ENCODE data around the gene AP1B1.

GRCh38 chr22:29369460-29369859 lies 18.9 kb downstream of the AP1B1 start:
- no peak for TF ChIP-seq CTCF (IDR thresholded peaks at IDR 0.05)
- no peak for TF ChIP-seq EP300 (IDR thresholded peaks at IDR 0.05)
- no peak for TF ChIP-seq POLR2A (IDR thresholded peaks at IDR 0.05)
- TF ChIP-seq POLR2AphosphoS5 (IDR thresholded peaks at IDR 0.05), result no peak

All from suprapubic skin (tissue), 4 donors.